Progenitor cell of endocrine pancreas (in vitro differentiated cells): Measurements from ENCODE around the gene ZNF821. TPM values are rescaled to one million over a fixed set of nuclear protein-coding genes. Genes with fewer than 3 reads are reported as not detected.

Experiments
- DNase-seq: peaks from one replicate; pipeline ENCODE4 v3.0.0; 2021; ENCODE audit warnings: low spot score; ENCODE audit not compliant: unreplicated experiment
- H3K27ac Mint-ChIP-seq: 2 replicates; pipeline ENCODE4 v1.8.0; 2021; ENCODE audit warnings: mild to moderate bottlenecking, moderate library complexity, mixed read lengths
- H3K27me3 Mint-ChIP-seq: 2 replicates; pipeline ENCODE4 v1.8.0; 2021; ENCODE audit warnings: mixed read lengths
- H3K36me3 Mint-ChIP-seq: 2 replicates; pipeline ENCODE4 v1.8.0; 2022; ENCODE audit warnings: mixed read lengths; ENCODE audit not compliant: insufficient read depth
- H3K4me1 Mint-ChIP-seq: 2 replicates; pipeline ENCODE4 v1.8.0; 2021; ENCODE audit warnings: low read depth, mixed read lengths
- H3K4me3 Mint-ChIP-seq: 2 replicates; pipeline ENCODE4 v1.8.0; 2021; ENCODE audit warnings: low read depth, mild to moderate bottlenecking, moderate library complexity, mixed read lengths
- H3K9me3 Mint-ChIP-seq: 2 replicates; pipeline ENCODE4 v1.8.0; 2021; ENCODE audit warnings: low read depth, mixed read lengths
- total RNA-seq: library from RNA; stranded (reverse); gene quantifications from 2 replicates; pipeline ENCODE4 v1.2.1, GENCODE V29; 2021
- TF ChIP-seq, protein P1 (sequence below): fragments of 200-600 bp; sonication (generic); IDR thresholded peaks from one replicate; pipeline ENCODE4 v1.5.0; 2021; ENCODE audit warnings: antibody characterized with exemption, mild to moderate bottlenecking; ENCODE audit not compliant: unreplicated experiment

The ZNF821 gene
- total RNA-seq, 1 donor from 2014 or later: 32.3 TPM

DNA sequence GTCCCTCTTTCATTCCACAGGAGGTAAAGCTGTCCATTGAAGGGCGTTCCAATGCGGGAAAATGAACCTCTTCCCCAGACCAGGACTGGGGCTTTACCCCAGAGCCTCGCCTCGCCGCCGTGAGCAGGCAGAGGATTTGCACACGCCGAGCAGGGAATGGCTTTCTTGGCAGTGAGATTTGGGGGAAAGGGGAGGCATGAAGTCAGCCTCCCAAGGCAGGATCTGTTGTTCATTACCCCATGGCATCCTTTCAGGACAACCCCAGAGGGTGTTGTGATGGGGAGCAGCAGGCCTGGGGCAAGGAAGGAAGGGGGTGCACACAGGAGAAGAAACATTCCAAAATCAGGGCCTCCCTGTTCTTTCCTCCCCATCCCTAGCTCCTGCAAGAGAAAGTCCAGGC is 32.2 kb downstream of the ZNF821 start:
- Mint-ChIP-seq H3K36me3 (peaks cover 16% of the 10 kb centered on the region), H3K9me3 (no peaks in the 10 kb centered on the region), H3K4me3 (no peak overlapping the region), H3K27me3 (no peaks in the 10 kb centered on the region), H3K27ac (no peak overlapping the region), H3K4me1 (peaks cover 19% of the 10 kb centered on the region)
- TF ChIP-seq, protein P1, sequence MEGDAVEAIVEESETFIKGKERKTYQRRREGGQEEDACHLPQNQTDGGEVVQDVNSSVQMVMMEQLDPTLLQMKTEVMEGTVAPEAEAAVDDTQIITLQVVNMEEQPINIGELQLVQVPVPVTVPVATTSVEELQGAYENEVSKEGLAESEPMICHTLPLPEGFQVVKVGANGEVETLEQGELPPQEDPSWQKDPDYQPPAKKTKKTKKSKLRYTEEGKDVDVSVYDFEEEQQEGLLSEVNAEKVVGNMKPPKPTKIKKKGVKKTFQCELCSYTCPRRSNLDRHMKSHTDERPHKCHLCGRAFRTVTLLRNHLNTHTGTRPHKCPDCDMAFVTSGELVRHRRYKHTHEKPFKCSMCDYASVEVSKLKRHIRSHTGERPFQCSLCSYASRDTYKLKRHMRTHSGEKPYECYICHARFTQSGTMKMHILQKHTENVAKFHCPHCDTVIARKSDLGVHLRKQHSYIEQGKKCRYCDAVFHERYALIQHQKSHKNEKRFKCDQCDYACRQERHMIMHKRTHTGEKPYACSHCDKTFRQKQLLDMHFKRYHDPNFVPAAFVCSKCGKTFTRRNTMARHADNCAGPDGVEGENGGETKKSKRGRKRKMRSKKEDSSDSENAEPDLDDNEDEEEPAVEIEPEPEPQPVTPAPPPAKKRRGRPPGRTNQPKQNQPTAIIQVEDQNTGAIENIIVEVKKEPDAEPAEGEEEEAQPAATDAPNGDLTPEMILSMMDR: no peak
- DNase-seq: no peak

DNA sequence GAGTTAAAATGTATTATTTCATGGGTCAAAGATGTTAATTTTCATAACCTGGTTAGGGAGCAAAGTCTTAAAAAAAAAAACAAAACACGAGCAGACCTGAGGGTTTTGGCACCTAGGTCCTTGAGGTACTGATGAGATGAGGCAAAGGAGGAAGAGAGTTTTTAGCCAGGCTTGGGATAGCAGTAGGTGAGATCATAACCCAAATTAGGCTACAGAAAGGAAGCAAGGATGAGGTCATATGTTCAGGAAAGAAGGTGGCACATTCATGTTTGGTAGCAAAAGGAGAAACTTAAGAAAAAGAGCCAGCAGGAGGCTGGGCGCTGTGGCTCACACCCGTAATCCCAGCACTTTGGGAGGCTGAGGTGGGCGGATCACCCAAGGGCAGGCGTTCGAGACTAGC is 35.4 kb downstream of the ZNF821 start:
- TF ChIP-seq, protein P1: no peak
- H3K27ac Mint-ChIP-seq: no peak overlapping the region
- no peaks in the 10 kb centered on the region for H3K9me3 Mint-ChIP-seq
- DNase-seq: no peak
- no peaks in the 10 kb centered on the region for H3K27me3 Mint-ChIP-seq
- H3K4me3 Mint-ChIP-seq: no peak overlapping the region
- peaks cover 14% of the 10 kb centered on the region for H3K36me3 Mint-ChIP-seq
- peaks cover 20% of the 10 kb centered on the region for H3K4me1 Mint-ChIP-seq

DNA sequence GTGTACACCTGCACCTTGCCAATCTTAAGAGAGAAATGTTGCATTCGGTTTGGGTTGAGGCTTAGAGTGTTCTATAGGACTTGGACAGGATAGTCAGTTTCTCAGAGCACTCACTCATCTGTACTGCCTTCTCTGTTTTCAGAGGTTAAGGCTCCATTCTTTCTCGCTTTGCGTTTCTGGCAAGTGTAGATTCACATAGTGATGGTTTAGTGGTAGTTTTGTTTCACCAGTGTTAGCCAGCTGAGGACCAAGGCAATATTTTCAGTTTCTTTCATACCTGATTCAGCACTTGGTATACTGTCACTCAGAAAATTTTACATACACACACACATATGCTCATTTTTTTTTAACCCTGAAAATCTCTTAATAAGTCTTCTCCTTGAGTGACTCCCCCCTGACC is 36.9 kb downstream of the ZNF821 start:
- Mint-ChIP-seq H3K4me1 (peaks cover 13% of the 10 kb centered on the region), H3K4me3 (peak overlapping the region; percentile 92), H3K36me3 (peaks cover 12% of the 10 kb centered on the region), H3K27me3 (no peaks in the 10 kb centered on the region), H3K27ac (peak overlapping the region; percentile 93), H3K9me3 (no peaks in the 10 kb centered on the region)
- TF ChIP-seq, protein P1: no peak
- DNase-seq: no peak

DNA sequence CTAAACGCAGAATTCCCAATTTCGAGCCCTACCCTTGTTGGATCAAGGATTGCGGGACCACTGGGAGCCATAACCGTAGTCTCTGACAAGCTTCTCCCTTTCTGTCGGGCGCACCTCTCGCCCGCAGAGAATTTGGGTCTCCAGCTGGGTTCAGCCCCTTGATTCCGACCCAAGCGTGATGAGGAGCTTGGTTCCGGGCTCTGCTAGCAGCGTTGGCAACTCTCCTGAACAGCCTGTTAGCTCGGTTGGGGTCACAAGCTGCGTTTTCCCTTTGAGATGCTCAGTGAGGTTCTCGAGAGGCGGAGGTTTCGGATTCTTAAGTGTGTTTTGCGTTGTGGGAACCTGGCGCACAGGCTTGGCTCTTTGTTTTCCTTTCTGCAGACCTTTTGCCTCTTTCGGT is 37.6 kb downstream of the ZNF821 start:
- Mint-ChIP-seq H3K9me3 (no peaks in the 10 kb centered on the region), H3K36me3 (peaks cover 12% of the 10 kb centered on the region), H3K27ac (peak overlapping the region; percentile 93), H3K27me3 (no peaks in the 10 kb centered on the region), H3K4me1 (peaks cover 13% of the 10 kb centered on the region), H3K4me3 (peak overlapping the region; percentile 92)
- no peak for DNase-seq
- TF ChIP-seq, protein P1: no peak

DNA sequence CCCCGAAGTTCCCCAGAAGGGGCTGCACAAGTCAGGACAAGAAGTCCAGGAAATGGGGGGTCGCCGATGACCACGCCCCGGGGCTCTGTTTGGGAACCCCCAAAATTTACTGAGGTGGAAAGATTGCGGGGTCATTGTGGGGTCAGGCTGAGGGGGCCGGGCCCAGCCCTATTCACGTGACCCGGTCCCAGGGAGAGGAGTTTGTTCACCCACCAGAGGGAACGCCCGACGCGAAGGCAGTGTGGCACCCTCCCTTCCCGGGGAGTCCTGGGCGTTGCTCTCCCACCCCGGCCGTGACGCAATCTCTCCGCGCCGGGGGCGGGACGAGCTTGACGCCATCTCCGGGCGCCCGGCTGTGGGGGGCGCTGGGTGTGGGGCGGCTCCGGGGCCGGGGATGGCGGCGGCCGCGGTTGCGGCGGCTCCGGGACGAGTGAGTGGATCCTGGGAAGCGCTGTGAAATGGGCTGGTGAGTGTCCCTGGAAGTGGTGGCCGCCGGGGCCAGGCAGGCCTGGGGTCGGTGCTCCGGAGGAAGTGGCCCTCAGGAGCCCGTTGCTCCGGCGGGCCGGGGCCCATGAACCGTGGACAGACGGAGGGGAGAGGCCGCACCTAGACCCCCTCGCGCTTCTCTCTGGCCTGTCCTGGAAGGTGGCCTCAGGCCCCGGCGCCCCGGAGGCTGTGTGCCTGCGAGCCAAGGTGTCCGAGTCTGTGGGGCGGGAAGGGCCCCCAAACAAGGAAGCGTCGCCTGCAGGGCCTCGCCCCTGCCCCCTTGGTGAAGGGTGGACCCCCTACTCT is 38.1 kb downstream of the ZNF821 start, which contains the start of gene ATXN1L:
TSS of gene ATXN1L (plus strand) at position 338 of the 792 bp plus-strand sequence. CDS start 3,765 bp downstream, outside the sequence.
- H3K4me3 Mint-ChIP-seq: peak within 1 kb of the TSS; percentile 92
- peaks cover 13% of the 10 kb centered on the region for H3K4me1 Mint-ChIP-seq
- H3K36me3 Mint-ChIP-seq: peaks cover 12% of the 10 kb centered on the region
- H3K9me3 Mint-ChIP-seq: no peaks in the 10 kb centered on the region
- no peaks in the 10 kb centered on the region for H3K27me3 Mint-ChIP-seq
- peak within 1 kb of the TSS; percentile 97 for H3K27ac Mint-ChIP-seq
- DNase-seq: peak; percentile 93
- TF ChIP-seq, protein P1: no peak
